PC-3 (cell line): ENCODE results near the gene TRIP11.

Source experiments
- CTCF ChIP-seq: fragments of 300-600 bp; sonication (generic); conservative IDR thresholded peaks from 2 replicates; pipeline ENCODE4 v1.5.1; 2017; ENCODE audit warnings: antibody characterized with exemption, low read depth, mild to moderate bottlenecking, low read length
- EZH2phosphoT487 ChIP-seq: fragments of 300-600 bp; sonication (generic); IDR thresholded peaks from 2 replicates; pipeline ENCODE4 v1.6.1; 2018; ENCODE audit warnings: mild to moderate bottlenecking, antibody characterized with exemption, low read length, borderline replicate concordance

GRCh38 chr14:92005019-92005418, 34.8 kb downstream of the TRIP11 start:
- no peak for TF ChIP-seq EZH2phosphoT487
- TF ChIP-seq CTCF = no peak
